Mesenteric fat pad (tissue), 1 donor: ENCODE results near the gene OPHN1. TPM values are rescaled to one million over a fixed set of nuclear protein-coding genes. Genes with fewer than 3 reads are reported as not detected.
"Not testable (repeated sequence)": the region's sequence is repeated elsewhere in the genome, so short reads cannot be mapped to it uniquely, and the experiment has no call there.

Source experiments
- DNase-seq: peaks from one replicate; pipeline ENCODE4 v3.0.0-alpha.2; 2020; ENCODE audit warnings: low spot score
- total RNA-seq: library from RNA; stranded (reverse); fragmentation: NEBNext Ultra II Directional; extraction: Animal tissue kit (Norgen Biotek cat#: 25700); gene quantifications from one replicate; pipeline ENCODE4 v1.2.1, GENCODE V29; 2021
- donor health status: DM: yes; HTN: yes; CAD: no.

OPHN1 gene
- total RNA-seq, 1 donor from 2014 or later = 4.8 TPM

GRCh38 chrX:68424719-68425118 is 8.6 kb downstream of the OPHN1 start:
- DNase-seq = no peak

DNA sequence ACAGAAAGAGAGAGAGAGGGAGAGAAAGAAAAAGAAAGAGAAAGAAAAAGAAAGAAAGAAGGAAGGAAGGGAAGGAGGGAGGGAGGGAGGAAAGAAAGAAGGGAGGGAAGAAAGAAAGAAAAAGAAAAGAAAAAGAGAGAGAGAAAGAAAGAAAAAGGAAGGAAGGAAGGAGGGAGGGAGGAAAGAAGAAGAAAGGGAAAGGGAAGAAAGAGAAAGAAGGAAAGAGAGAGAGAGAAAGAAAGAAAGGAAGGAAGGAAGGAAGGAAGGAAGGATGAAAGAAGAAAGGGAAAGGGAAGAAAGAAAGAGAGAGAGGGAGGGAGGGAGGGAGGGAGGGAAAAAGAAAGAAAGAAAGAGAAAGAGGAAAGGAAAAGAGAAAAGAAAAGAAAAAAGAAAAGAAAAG is 10.8 kb downstream of the OPHN1 start:
- DNase-seq = no peak

DNA sequence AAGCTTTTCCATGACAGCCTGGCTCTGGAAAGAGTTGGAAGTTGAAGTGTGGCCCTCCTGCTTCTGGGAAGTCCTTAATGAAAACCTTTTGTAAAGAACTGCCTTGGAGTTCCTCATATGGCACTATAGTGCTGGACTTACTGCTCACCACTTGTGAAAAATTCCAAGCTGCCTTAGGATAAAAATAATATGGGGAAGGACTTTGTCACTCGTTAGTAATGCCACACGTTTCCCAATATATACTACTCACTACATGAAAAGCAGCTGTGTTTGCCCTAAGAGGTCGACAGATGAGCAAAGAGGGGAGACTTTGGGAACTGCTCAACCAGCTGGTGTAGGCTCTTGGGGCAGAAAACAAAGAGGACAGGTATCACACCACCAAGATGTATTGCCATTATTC is 11.7 kb downstream of the OPHN1 start:
- no peak for DNase-seq

GRCh38 chrX:68420559-68420958 is 12.7 kb downstream of the OPHN1 start:
- DNase-seq = no peak

DNA sequence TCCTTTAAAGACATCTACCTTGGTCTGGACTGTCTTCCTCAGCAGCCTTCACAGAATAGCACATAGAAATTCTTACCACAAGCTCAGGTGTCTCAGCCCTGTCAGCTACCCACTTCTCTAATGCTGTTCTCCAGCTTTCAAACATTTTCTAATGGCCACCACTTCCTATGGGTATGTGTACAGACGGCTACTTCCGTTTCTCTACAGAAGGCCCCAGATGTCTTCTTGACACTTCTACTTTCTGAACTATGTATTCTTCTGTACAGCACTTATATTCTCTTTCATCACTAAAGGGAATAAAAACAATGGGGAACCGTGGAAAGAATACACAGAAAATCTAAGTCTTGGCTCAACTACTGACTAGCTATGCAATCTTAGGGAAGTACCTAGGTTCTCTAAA is 13.3 kb downstream of the OPHN1 start:
- DNase-seq = no peak

DNA sequence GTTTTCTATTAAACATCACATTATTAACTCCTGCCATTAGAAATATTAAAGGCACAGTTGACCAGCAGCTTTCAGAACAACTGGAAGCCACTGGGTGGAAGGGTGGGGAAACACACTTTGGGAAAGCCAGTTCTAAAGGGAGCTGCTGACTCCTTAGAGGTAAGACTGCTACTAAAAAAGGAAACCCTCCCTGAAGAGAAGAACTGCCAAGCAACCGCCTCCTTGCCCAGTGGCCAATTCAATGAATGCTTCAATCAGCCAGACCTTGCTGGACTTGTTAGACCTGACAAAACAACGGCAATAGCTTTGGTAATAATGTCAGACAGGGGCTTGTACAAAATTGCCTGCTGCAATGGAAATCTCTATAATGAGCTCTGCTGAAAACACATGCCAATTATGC is 15.6 kb downstream of the OPHN1 start:
- no peak for DNase-seq

GRCh38 chrX:68416592-68416991 is 16.7 kb downstream of the OPHN1 start:
- DNase-seq = no peak

DNA sequence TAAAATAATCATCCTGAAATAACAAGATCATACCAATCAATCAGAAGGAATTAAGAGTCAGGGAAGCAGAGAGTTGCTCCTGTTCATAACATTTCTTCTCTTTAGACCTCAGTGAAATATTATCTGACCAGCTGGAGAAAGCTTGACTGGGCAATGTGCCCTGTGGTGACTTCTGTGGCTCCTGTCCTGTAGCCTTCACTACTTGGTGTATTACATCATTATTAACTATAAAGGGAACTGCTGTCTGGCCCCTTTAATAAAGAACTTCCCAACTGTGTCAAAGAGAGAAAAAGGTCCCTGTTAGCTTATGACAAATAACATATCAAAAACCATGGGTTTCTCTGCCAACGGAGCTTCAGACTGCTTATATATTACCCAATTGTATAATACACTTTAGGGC is 18.0 kb downstream of the OPHN1 start:
- DNase-seq = no peak

DNA sequence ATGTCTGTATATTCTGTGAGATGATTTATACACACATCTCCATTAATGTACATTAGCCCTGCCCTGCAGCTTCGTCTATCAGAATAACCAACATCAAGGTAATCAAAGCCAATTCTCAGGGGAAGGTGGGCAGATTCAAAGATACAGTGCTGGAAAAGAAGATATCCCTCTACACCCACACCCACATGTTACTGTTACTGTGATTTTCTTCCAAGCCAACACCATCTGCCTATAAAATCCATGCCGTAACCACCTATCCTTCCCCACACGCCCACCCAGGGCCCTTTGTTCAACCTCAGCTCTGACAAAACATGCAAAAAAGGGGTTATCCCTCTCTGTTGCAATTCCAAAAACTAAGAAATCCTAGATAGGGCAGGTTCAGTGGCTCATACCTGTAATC is 20.0 kb downstream of the OPHN1 start:
- DNase-seq = no peak

DNA sequence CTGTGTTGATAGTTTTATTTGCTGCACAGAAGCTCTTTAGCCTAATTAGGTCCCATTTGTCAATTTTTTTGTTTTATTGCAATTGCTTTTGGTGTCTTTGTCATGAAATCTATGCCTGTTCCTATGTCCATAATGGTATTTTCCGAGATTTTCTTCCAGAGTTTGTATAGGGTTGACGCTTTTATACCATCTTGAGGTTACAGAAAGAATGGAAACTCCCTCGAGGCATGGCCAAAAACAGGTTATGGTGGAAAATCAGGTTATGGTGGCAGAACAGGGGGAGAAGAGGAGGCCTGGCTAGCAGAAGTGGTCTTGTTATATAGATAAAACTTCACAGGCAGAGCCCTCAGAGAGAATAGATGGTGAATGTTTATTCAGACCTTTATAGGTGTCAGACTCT is 21.6 kb downstream of the OPHN1 start:
- no peak for DNase-seq

DNA sequence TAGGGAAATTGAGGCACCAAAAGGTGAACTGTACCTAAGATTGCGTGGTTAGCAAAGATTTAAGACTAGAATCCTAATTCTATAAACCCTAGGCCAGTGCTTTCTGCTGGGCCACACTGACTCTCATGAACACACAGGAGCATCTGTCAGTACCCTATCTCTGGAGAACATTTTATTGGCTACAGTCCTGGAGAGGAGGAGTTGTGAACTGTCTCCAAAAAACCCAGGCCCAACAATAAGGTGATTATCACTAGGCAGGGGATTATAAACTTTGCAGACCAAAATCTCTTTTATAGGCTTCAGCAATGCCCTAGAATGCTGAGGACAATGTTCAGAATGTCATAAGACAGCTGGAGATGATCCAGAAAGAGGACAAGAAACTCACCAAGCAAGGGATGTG is 24.1 kb downstream of the OPHN1 start:
- DNase-seq = no peak

DNA sequence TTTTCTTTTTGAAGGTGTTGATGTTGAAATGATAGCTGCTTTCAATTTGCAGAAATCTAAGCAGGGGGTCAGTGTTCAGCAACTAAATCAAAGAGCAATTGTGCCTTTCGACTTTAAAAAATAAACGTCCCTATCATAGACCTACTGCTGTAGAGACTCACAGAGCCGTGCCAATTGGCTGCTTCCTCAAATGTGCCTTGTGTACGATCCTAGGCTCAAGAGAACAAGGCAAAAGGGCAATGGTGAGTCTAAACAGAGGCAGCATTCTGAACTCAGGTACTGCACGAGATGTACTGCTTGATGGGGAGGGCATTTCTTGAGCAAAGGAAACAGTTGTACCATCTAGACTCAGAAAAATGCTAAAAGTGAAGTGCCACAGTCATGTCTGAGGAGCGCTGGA is 29.8 kb downstream of the OPHN1 start:
- DNase-seq = no peak

- no peak for DNase-seq
Observed at GRCh38 chrX:68403038-68403437, 30.3 kb downstream of the OPHN1 start.

DNA sequence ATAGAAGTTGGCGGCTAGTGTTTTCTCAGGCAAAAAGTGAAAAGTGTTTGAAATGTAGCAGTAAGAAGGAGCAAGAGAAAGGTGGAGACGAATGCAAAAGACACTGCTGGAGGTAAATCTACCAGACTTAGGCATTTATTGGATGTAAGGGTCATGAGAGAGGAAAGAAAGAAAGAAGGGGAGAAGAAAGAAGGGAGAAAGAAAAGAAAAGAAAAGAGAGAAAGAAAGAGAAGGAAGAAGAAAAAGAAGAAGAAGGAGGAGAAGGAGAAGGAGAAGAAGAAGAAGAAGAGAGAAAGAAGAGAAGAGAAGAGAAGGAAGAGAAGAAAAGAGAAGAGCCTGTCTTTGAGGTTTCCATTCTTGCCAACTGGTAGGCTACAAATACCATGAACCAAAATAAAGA is 31.2 kb downstream of the OPHN1 start:
- no peak for DNase-seq

DNA sequence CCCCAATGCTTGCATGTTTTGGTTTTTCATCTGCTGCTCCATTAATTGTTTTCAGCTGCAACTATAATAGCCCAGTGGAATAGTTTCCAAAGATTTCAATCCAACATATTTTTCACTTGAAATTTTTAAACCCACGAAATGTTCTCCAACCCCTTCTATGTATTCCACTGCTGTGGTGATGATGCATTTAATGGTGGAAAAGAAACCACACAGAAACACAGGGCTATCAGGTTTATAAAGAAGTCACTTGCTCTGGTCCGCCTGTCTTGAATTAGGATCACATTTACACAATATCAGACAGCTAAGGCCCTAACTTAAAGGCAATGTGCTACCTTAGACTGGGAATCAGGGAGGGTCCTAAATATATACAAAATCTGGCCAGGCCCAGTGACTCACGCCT is 35.0 kb downstream of the OPHN1 start:
- no peak for DNase-seq

DNA sequence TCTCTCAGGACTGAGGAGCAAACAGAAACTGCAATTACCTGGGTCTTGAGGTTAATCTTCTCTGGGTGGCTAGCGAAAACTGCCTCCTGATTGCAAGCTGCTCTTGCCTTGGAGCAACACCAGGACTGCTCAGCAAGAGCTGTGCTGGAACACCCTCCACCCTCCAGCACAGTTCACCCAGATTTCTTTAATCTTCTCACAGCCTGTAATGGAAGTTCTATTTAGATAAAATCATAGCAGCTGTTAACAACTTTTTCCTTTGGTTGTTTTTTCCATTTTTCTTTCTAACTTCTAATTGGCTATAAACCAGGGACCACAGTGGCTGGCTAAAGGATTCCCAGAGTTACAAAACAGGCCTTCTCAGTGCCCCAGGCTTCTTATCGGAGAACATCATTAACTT is 36.3 kb downstream of the OPHN1 start:
- no peak for DNase-seq

- DNase-seq = not testable (repeated sequence)
Observed at GRCh38 chrX:68389419-68389960, 43.8 kb downstream of the OPHN1 start.

GRCh38 chrX:68387776-68388175 is 45.5 kb downstream of the OPHN1 start:
- DNase-seq = no peak

- no peak for DNase-seq
Observed at GRCh38 chrX:68383540-68383939, 49.8 kb downstream of the OPHN1 start.

- not testable (repeated sequence) for DNase-seq
Observed at GRCh38 chrX:68377579-68377978, 55.7 kb downstream of the OPHN1 start.

GRCh38 chrX:68376373-68376772 is 56.9 kb downstream of the OPHN1 start:
- no peak for DNase-seq

DNA sequence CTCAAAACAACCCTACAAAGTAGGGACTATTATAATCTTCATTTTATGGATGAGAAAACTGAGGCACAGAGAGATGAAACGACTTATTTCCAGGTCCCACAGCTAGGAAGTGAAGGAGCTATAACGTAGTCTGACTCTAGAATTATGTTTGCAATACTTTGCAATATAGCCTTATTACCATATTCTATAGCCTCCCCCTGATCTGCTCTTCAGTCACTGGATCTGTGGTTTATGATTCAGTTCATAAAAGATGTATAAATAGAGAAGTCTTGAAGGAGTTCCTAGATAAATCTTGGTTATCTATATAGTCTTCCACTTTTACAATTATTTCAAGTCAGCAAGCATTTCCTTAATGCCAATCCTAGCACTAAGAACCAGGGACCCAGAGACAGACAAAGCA is 57.5 kb downstream of the OPHN1 start:
- DNase-seq = no peak

DNA sequence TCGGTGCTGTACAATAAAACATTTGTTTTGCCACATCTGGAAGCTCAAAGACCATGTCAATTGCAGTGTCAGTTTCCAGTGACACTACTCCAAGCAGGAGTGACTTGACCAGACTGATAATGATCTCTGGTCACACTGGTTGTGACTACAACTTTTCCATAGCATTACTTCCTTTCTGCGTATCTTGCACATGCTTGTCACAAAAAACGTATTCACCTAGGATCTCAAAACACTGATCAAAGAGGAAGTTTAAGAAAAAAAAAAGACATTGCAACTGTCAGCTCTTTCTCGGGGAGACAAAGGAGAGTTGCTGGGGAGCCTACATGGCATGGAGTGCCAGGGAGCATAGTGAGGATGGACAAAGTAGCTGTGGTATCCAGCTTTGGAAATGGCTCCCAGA is 60.6 kb downstream of the OPHN1 start:
- no peak for DNase-seq

DNA sequence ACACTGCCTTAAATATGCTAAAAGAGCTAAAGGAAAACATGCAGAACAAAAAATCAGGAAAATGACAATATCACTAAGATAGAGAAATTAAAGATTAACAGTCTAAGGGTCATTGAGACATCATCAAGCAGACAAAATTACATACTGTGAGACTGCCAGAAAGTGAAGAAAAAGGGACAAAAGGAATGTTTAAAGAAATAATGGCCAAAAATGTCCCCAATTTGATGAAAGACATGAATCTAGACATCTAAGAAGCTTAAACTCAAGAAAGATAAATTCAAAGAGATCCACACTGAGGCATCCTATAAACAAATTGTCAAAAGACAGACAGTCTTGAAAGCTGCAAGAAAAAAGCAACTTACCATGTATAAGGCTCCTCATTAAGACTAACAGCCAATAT is 63.7 kb downstream of the OPHN1 start:
- DNase-seq = no peak
